Head of caudate nucleus (tissue), 42 donors: ENCODE measurements around the gene ZNF132.
A peak's percentile ranks its signal among the peaks of the same experiment; 100 is the strongest.
"Not testable (repeated sequence)": the region's sequence is repeated elsewhere in the genome, so short reads cannot be mapped to it uniquely, and the experiment has no call there.

Experiments used
- DNase-seq, 42 donors: peaks; one replicate each; pipeline versions ENCODE4 v3.0.0 to v3.0.0-alpha.2; 2020 to 2021; ENCODE audit warnings: mixed read lengths in 7 of 42
- intact Hi-C: fragments of 100-400 bp; cut with DNase I; formaldehyde crosslinking; loops from one replicate; pipeline ENCODE4 v1.15.0; 2022

ZNF132 gene

DNA sequence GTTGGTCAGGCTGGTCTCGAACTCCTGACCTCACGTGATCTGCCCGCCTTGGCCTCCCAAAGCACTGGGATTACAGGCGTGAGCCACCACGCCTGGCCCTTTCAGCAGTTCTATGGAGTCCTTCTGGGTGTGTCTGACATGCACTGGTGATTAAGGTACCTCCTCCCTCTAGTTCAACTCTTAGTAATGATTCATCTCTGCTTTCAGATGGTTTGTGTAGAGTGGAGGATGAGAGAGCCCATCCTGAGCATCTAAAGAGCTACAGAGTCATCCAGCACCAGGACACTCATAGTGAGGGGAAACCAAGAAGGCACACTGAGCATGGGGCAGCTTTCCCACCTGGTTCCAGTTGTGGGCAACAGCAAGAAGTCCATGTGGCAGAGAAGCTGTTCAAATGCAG, 23.3 kb downstream of the ZNF132 start:
- no peak for DNase-seq
- intact Hi-C loops: no loop called here

DNA sequence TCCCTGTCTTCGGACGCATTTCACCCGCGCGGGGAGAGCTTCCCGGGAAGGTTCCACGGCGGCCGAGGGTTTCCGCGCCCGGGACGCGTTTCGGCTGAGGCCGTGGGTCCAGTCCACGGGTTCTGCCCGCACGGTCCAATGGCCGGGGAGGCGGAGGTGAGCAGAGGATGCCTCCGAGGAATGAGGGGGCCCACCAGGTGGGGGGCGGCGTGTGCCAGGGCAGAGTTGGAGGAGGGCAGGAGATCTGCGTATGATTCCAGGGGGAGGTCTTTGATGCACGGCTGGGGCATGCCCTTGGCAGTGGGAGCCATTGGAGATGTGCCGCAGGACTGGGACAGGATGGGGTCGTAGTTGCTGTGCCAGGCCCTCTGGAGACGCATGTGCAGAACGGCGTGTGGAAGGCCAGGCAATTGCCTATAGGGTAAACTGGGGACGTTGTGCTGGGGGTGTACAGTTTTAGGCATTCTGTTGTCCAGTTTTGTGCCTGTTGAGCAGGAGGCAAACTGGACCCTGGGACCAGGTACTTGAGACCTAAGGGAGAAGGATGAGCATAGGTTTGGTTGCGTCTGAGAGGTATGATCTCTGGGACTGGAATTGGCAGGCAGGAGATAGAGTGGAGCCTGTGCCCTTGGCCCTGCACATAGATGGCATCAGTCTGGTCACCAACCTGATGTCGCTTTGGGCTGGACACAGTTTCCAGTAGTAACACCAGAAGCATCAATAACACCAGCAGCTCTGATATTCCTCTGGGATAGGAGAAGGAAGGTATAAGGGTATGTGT, 30.8 kb downstream of the ZNF132 start:
- intact Hi-C loops: no loop called here
- peak in 17 of 42 donors; percentile 13 to 52 (median 30) for DNase-seq

DNA sequence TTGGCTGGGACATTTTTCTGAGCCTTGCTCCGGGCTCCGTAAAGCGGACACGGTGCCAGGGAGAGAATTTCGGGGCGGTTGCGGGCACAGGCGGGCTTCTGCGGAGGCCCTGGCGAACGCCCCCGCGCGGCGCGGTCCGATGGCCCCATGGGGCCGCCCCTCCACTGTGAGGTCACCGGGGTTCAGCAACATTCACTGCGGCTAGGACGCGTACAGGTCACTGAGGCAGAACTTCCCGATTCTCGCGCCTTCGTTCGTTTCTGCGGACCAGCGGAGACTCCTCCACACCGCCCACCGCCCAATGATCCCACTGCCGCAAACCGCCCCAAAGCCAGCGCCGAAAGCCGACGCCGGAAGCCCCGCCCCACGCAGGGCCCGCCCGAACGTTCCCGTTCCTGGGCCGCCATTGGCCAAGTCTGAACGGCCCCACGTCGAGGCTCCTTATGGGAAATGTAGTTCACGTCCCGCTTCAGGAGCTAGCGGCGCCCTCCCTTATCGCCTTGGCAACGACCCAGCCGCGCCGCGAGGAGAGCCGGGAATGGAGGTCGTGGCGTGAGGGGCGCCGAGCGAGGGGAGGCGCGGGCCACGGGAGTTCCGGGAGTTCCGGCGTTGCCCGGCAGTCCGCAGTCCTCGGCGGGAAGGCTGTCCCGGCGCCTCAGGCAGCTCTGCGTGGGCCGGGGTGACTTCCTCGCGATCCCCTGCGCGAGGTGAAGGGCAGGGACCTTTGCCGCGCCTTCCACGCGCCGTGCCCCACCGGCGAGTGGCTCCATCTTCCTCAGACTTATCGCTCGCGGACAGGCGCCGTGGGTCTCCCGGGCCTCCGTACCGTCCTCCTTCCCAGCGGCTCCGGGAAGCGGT, 31.6 kb downstream of the ZNF132 start, which contains the start of gene ZNF584:
ZNF584 (plus strand) TSS at position 498 of the 858 bp plus-strand sequence. CDS start 499 bp downstream, outside the sequence.
- peak; percentile 93 to 99 (median 98) for DNase-seq
- intact Hi-C loops: no loop called here

DNA sequence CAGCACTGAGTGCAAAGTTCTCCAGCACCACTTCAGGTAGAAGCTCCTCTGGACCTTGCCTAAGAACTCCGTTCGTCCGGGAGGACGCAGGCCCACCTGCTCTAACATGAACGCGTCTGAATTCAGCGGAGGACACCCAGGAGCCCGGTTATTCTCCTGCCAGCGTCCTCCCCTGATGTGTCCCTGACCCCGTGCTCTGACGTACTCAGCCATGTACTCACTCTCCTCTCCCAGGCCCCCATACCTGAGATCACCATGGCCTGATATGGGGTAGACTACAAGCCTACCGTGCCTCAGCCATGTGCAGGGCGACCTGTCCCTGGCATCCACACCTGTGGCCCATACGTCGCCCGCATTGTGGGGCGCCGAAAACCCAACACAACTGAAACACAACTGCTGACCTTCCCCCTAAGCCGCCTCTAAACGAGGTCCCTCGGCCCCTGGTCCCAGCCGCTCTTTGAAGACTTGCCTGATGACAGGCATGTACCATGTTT, 32.2 kb downstream of the ZNF132 start:
- intact Hi-C loops: no loop called here
- no peak for DNase-seq

DNA sequence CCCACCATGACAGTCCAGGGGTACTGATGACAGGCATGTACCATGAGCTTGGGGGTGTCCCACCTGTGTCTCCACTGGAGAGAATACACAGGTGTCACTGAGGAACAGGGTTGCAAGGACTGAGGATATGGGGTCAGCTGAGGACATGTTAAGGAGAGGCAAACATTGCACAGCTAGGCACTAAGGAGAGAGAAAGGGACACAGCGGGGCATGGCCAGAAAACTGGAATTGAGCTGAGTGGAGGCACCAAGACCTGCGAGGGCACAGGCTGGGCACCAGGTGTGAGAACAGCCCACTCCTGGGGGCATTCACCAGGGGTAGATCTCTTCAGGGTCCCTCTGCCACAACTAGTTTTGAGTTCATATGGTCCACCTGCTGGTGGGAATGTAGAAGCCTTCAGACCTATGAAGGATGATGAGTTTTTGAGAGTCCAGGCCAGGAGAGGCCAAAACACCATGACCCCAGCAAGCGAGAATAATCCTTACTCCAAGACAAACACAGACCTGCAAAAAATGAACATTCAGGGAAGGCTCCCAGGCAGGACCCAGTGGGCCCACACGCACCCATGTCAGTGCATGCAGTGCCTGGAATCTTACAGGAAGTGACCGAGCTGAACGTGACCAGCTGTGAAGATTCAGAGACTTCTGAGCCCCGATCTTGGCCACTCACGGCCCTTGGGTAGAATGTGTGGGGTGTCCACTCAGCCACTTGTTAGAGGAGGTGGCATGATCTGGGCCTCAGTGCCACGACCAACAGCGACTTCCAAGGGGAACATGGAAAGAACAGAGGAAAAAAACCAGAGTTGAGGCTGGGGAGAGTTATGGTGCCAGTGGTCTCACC, 32.9 kb downstream of the ZNF132 start:
- DNase-seq: no peak
- intact Hi-C loops: no loop called here

DNA sequence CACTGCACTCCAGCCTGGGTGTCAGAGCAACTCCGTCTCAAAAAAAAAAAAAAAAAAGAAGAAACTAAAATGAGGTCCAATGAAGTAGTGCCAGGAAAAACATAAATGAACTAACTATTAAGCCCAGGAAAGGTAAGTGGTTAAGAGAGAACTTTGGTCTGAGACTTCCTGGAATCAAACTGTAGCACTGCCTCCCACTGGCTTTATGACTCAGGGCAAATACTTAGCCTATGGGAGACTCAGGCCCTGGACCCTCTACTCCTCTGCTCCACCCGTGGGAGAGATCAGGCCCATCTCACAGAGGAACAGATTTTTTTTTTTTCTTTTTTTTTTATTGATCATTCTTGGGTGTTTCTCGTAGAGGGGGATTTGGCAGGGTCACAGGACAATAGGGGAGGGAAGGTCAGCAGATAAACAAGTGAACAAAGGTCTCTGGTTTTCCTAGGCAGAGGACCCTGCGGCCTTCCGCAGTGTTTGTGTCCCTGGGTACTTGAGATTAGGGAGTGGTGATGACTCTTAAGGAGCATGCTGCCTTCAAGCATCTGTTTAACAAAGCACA, 36.0 kb downstream of the ZNF132 start:
- intact Hi-C loops, DNase-seq: not testable (repeated sequence)

DNA sequence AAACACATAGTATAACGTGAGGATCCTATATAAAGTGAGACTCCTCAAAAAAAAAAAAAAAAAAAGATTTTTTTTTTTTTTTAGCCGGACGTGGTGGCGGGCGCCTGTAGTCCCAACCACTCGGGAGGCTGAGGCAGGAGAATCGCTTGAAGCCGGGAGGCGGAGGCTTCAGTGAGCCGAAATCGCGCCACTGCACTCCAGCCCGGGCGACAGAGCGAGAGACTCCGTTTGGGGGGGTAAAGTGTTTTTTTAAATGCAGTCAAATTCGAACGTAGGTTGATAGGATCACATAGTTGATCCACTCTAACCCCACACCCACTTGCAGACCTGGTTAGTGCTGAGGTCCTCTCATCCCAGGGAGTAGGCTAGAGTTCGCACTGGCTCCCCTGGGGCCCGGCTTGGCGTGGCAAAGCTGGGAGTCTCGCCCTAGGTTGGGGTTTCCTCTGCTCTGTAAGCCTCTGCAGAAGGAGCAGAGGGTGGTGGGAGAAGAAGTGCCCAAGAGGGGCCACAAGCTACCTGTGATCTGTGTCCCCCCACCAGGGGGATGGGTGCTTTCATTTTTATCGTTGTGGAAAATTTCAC, 38.0 kb downstream of the ZNF132 start:
- no peak for DNase-seq
- intact Hi-C loops: no loop called here

DNA sequence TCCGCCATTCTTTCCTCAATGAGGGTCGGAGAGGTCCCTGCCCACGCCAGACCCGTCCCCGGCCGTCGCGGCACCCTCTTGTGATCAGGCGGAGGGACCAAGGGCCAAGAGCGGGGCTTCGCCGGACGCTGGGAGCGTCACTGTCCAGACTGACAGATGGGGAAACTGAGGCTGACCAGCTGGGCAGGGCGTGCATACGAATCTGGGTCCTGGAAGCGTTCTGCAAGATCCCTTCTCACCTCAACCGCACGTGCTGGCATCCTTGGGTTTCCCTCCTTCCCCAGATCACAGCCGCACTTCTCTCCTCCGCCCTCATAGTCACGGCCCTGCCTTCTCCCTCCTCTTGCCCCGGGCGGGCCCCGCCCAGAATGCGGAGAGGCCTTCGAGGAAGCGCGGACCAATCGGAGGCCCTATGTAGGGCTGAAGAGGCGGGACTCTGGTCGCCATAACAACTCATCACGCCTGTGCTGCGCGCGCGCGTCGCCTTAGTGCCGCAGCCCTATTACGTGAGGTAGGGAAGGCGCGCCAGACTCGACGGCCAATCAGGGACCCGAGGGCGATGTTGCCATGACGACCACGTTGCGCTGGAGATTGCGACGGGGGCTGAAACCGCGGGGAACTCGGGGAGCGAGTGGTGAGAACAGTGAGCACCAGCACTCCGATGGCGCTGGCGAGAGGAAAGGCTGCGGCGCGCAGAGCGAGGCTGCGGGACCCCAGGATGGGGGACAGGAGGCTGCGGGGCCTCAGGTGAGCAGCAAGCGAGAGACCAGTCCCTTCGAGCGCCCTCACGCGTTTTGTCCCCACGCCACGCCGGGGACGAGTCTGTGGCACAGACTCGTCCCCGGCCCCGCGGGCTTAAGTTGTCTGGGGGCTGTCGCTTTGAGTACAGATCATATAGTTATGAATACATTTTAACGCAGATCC, 38.8 kb downstream of the ZNF132 start:
- DNase-seq: peak; percentile 98 to 100 (median 99)
- intact Hi-C loops: no loop called here

DNA sequence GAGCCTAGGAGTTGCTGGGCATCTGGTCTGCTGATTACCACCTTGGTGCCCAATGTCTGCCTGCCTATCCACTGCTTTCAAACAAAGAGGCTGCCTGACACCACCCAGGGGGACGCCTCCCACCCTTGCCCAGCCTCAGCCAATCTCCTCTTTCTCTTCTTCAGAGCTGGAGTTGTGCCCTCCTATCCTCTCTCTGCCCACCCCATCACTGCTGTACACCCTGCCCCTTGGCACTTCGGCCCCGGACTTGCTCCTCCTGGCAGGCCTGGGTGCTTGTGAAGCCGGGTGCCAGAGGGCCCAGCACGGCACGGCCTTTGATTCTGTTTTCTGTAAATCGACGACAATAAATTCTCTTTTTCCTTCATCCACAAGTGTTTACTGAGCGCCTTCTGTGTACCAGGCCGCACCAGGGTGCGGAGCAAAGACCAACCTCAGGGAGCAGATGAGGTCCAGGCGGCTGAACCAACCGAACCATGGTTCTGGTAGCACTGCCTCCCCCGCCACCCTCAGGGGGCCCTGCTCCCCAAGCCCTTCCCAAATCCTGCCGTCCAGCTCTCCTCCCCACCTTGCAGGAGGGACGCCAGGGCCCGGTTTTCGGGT, 39.5 kb downstream of the ZNF132 start:
- DNase-seq: peak in 17 of 42 donors; percentile 17 to 62 (median 37)
- intact Hi-C loops: no loop called here

DNA sequence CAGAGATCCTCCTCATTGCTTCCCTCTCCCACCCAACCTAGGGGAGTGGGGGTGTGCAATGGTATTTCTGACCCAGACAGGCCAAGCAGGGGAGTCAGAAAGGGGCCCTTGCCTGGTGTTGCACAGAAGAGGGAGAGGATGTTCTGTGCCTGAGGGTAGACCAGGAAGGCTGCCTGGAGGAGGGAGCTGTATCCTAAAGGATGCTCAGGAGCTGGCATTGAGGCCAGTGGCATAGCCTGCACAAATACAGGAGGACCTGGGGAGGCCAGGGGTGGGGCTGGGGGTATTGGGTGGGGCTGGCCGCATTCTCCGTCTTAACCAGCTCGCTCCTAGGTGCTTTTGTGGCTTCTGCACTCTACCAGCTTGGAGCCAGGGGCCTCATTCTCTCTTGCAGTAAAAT, 40.0 kb downstream of the ZNF132 start:
- DNase-seq: no peak
- intact Hi-C loops: no loop called here

DNA sequence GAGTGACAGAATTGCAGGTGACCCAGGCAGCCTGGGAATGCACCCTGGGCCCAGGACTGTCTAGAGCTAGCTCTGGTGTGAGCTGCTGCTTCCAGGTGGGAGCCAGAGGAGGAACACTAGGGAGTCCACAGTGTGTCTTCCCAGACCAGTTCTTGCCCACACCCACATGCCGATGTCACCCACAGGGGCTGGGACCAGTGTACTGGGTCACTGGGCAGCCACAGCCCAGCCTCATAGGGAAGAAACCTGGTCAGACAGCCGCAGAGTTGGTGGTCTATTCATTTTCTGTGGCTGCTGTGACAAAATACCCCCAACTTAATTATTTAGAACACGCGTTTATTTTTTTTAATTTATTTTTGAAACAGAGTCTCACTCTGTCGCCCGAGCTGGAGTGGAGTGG, 41.4 kb downstream of the ZNF132 start:
- no peak for DNase-seq
- intact Hi-C loops: no loop called here

DNA sequence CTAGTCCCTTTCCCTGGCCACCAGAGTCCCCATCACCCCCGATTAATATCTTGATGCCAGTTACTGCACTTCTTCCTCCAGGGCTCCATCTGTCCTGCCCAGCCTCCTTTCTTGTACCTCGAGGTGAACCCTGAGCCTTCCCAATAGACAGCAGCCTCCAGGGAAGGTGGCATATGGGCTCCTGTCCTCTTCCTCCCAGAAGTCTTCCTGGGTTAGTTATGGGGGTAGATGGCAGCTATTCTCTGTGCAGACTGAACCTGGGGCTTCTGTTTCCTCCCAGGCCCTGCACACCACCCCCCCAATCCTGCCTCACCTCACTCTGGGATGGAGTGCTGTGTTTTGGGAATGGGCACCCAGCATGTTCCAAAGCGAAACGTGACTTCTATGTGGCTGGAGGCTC, 41.9 kb downstream of the ZNF132 start:
- intact Hi-C loops: no loop called here
- no peak for DNase-seq

DNA sequence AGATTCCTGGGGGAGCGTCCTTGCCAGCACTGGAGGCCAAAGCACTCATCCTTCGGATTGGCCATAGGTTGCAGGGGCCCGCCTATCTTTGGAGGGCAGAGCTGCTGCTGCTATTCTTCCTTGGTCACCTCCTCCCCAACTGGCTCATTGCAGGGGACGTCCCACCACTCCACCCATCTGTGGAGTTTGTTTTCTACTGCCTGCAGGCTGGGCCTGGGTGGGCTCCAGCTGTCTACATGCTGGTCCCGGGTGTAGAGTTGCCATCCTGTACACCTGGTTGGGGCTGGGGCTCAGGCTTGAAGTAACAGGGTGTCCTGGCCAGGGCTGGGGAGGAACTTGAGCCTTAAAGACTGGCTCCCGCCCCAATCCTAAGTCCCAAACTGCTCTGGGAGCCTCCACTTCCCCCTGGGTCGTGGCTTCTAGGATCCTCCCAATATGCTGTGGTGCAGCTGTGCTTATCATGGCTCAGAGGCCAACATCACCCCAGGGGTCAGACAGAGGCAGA, 42.4 kb downstream of the ZNF132 start:
- intact Hi-C loops: no loop called here

DNA sequence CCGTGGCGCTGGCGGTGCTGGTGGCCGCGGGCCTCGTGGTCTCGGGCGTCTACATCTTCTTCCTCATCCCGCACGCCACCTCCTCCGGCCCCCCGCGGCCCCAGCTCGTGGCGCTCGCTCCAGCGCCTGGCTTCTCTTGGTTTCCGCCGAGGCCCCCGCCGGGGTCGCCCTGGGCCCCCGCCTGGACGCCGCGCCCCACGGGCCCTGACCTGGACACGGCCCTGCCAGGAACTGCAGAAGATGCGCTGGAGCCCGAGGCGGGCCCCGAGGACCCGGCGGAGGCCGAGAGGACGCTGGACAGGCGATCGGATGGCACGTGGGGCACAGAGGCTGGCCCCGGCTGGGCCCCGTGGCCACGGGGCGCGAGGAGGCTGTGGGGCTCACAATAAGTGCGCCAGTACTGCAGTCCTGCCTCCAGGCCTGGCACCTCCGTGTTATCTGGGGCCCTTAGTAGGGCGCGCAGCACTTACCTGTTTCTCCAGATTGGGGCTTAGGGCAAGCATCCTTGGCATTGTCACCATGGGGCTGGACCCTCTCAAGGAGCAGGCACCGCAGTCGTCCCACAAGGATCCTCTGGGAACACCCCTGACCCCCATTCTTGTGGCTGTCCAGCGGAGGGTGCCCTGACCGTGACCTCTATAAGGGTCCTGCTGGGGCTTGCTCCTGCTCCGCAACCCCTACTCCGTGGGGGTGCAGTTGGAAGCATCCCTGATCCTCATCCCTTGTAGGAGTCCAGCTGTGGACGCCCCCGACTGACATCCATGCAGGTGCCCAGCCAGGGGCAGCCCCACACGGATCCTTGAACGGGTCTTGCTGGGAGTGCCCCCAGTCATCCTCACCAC, 43.0 kb downstream of the ZNF132 start:
- no peak for DNase-seq
- intact Hi-C loops: no loop called here

More for the DNA sequence above, 42.4 kb downstream of the ZNF132 start:
- no peak for DNase-seq

DNA sequence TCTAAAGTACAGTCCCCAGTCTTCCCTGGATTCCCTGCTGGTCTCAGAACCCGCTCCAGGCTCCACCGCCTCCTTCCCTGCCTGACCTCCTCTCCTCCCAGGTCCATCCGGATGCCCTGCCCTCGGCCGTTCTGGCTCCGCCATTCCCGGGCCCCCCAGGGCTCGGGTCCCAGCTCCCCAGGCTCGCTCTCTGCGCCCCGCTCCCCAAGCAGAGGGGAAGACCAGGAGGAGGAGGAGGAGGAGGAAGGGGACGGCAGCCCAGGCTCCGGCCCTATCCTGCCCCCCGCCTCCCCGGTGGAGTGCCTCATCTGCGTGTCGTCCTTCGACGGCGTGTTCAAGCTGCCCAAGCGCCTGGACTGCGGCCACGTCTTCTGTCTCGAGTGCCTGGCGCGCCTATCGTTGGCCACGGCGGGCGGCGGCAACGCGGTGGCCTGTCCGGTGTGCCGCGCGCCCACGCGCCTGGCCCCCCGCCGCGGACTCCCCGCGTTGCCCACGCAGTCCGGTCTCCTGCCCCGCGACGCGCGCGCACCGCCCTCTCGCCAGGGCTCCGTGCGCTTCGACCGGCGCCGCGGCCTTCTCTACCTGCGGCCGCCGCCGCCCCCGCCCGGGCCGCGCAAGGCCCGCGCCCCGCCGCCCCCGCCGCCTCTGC, 43.9 kb downstream of the ZNF132 start:
- no peak for DNase-seq
- intact Hi-C loops: no loop called here
